ENCODE measurements around the gene TTYH2. TPM values are rescaled to one million over a fixed set of nuclear protein-coding genes. Genes with fewer than 3 reads are reported as not detected.

The TTYH2 gene
- total RNA-seq, 1 experiment from 2014 or later, result 0.28 TPM

- Mint-ChIP-seq H3K9me3 (ENCODE audit: low read depth, unreplicated experiment) (no peaks in the 10 kb centered on the region), H3K27me3 (ENCODE audit: unreplicated experiment) (peaks cover 70% of the 10 kb centered on the region), H3K4me3 (ENCODE audit: low read depth, unreplicated experiment) (no peak overlapping the region), H3K4me1 (ENCODE audit: low read depth, unreplicated experiment) (no peaks in the 10 kb centered on the region), H3K27ac (ENCODE audit: unreplicated experiment) (no peak overlapping the region), H3K36me3 (ENCODE audit: insufficient read depth, unreplicated experiment) (no peaks in the 10 kb centered on the region)
- CTCF ChIA-PET, result no interaction called here
- intact Hi-C loops (cut with micrococcal nuclease; ENCODE audit: unreplicated experiment), result no loop called here
- TF ChIP-seq CTCF (IDR thresholded peaks at IDR 0.05; ENCODE audit: unreplicated experiment), result no peak
- DNase-seq, result no peak
- BruUV-seq (replicated peaks), result no TSS peak
Measured at GRCh38 chr17:74251569-74251968, 38.2 kb downstream of the TTYH2 start.

- Mint-ChIP-seq H3K27ac (ENCODE audit: unreplicated experiment) (no peak overlapping the region), H3K9me3 (ENCODE audit: low read depth, unreplicated experiment) (no peaks in the 10 kb centered on the region), H3K4me3 (ENCODE audit: low read depth, unreplicated experiment) (no peak overlapping the region), H3K4me1 (ENCODE audit: low read depth, unreplicated experiment) (no peaks in the 10 kb centered on the region), H3K27me3 (ENCODE audit: unreplicated experiment) (peaks cover 67% of the 10 kb centered on the region), H3K36me3 (ENCODE audit: insufficient read depth, unreplicated experiment) (no peaks in the 10 kb centered on the region)
- CTCF ChIA-PET, result interaction anchor here (0.6 kb wide), 1 partner anchor 102 kb away, joined by 7 read pairs; no protein-coding TSS in a partner anchor
- intact Hi-C loops (cut with micrococcal nuclease; ENCODE audit: unreplicated experiment), result no loop called here
- no peak for TF ChIP-seq CTCF (IDR thresholded peaks at IDR 0.05; ENCODE audit: unreplicated experiment)
- no peak for DNase-seq
- no TSS peak for BruUV-seq (replicated peaks)
Measured at GRCh38 chr17:74252211-74252610, 38.8 kb downstream of the TTYH2 start.

GRCh38 chr17:74253036-74253435, 39.7 kb downstream of the TTYH2 start:
- no TSS peak for BruUV-seq (replicated peaks)
- CTCF ChIA-PET, result no interaction called here

GRCh38 chr17:74257311-74257710, 43.9 kb downstream of the TTYH2 start:
- no peak overlapping the region for H3K4me3 Mint-ChIP-seq (ENCODE audit: low read depth, unreplicated experiment)
- no peaks in the 10 kb centered on the region for H3K36me3 Mint-ChIP-seq (ENCODE audit: insufficient read depth, unreplicated experiment)
- BruUV-seq (replicated peaks), result no TSS peak
- peaks cover 68% of the 10 kb centered on the region for H3K27me3 Mint-ChIP-seq (ENCODE audit: unreplicated experiment)
- H3K4me1 Mint-ChIP-seq (ENCODE audit: low read depth, unreplicated experiment), result no peaks in the 10 kb centered on the region
- no peaks in the 10 kb centered on the region for H3K9me3 Mint-ChIP-seq (ENCODE audit: low read depth, unreplicated experiment)
- CTCF ChIA-PET, result no interaction called here
- intact Hi-C loops (cut with micrococcal nuclease; ENCODE audit: unreplicated experiment), result no loop called here
- DNase-seq, result no peak
- TF ChIP-seq CTCF (IDR thresholded peaks at IDR 0.05; ENCODE audit: unreplicated experiment), result no peak
- no peak overlapping the region for H3K27ac Mint-ChIP-seq (ENCODE audit: unreplicated experiment)

More at GRCh38 chr17:74253036-74253435, 39.7 kb downstream of the TTYH2 start:
- intact Hi-C loops (cut with micrococcal nuclease; ENCODE audit: unreplicated experiment), result no loop called here
- DNase-seq, result no peak
- peaks cover 68% of the 10 kb centered on the region for H3K27me3 Mint-ChIP-seq (ENCODE audit: unreplicated experiment)
- H3K9me3 Mint-ChIP-seq (ENCODE audit: low read depth, unreplicated experiment), result no peaks in the 10 kb centered on the region
- H3K4me1 Mint-ChIP-seq (ENCODE audit: low read depth, unreplicated experiment), result no peaks in the 10 kb centered on the region
- H3K36me3 Mint-ChIP-seq (ENCODE audit: insufficient read depth, unreplicated experiment), result no peaks in the 10 kb centered on the region
- H3K27ac Mint-ChIP-seq (ENCODE audit: unreplicated experiment), result no peak overlapping the region
- no peak overlapping the region for H3K4me3 Mint-ChIP-seq (ENCODE audit: low read depth, unreplicated experiment)
- TF ChIP-seq CTCF (IDR thresholded peaks at IDR 0.05; ENCODE audit: unreplicated experiment), result no peak
